ENCODE measurements around the gene PRR30. TPM values are rescaled to one million over a fixed set of nuclear protein-coding genes. Genes with fewer than 3 reads are reported as not detected.
"Not testable (repeated sequence)": the region's sequence is repeated elsewhere in the genome, so short reads cannot be mapped to it uniquely, and the experiment has no call there.

Gene PRR30
- total RNA-seq, 1 experiment from 2014 or later, result not detected

GRCh38 chr2:27133195-27133875, 5.9 kb downstream of the PRR30 start:
- DNase-seq (ENCODE audit: low spot score), result peak; percentile 57
- in situ Hi-C loops (cut with HindIII; ENCODE audit: low sequenced_read_pairs), result no loop called here

- DNase-seq (ENCODE audit: low spot score), result no peak
- in situ Hi-C loops (cut with HindIII; ENCODE audit: low sequenced_read_pairs), result no loop called here
Observed at GRCh38 chr2:27131429-27131828, 7.8 kb downstream of the PRR30 start.

- DNase-seq (ENCODE audit: low spot score), result no peak
- in situ Hi-C loops (cut with HindIII; ENCODE audit: low sequenced_read_pairs), result no loop called here
Observed at GRCh38 chr2:27130396-27130795, 8.8 kb downstream of the PRR30 start.

- no peak for DNase-seq (ENCODE audit: low spot score)
- in situ Hi-C loops (cut with HindIII; ENCODE audit: low sequenced_read_pairs), result no loop called here
Observed at GRCh38 chr2:27128668-27129571, 10.3 kb downstream of the PRR30 start.

GRCh38 chr2:27127883-27128667, 11.1 kb downstream of the PRR30 start:
- in situ Hi-C loops (cut with HindIII; ENCODE audit: low sequenced_read_pairs), result no loop called here
- DNase-seq (ENCODE audit: low spot score), result no peak

GRCh38 chr2:27126252-27126710, 12.9 kb downstream of the PRR30 start:
- no peak for DNase-seq (ENCODE audit: low spot score)
- in situ Hi-C loops (cut with HindIII; ENCODE audit: low sequenced_read_pairs), result no loop called here

- in situ Hi-C loops (cut with HindIII; ENCODE audit: low sequenced_read_pairs), result no loop called here
- no peak for DNase-seq (ENCODE audit: low spot score)
Observed at GRCh38 chr2:27125104-27125503, 14.1 kb downstream of the PRR30 start.

GRCh38 chr2:27123302-27124150, 15.7 kb downstream of the PRR30 start, which contains the start of gene ABHD1:
TSS of gene ABHD1 (plus strand) at chr2:27123815. CDS start at chr2:27123949, 134 bp downstream.
- peak; percentile 72 for DNase-seq (ENCODE audit: low spot score)
- in situ Hi-C loops (cut with HindIII; ENCODE audit: low sequenced_read_pairs), result no loop called here

GRCh38 chr2:27122791-27123190, 16.4 kb downstream of the PRR30 start:
- DNase-seq (ENCODE audit: low spot score), result no peak
- in situ Hi-C loops (cut with HindIII; ENCODE audit: low sequenced_read_pairs), result no loop called here

- in situ Hi-C loops (cut with HindIII; ENCODE audit: low sequenced_read_pairs), result no loop called here
- no peak for DNase-seq (ENCODE audit: low spot score)
Observed at GRCh38 chr2:27121906-27122305, 17.3 kb downstream of the PRR30 start.

GRCh38 chr2:27119330-27119670, 19.9 kb downstream of the PRR30 start:
- DNase-seq (ENCODE audit: low spot score); in situ Hi-C loops (cut with HindIII; ENCODE audit: low sequenced_read_pairs): not testable (repeated sequence)

GRCh38 chr2:27118525-27119329, 20.5 kb downstream of the PRR30 start, which contains the start of gene CGREF1:
TSS of gene CGREF1 (minus strand) at chr2:27119128. CDS start at chr2:27104366, 14,762 bp downstream.
- in situ Hi-C loops (cut with HindIII; ENCODE audit: low sequenced_read_pairs), result no loop called here
- peak; percentile 68 for DNase-seq (ENCODE audit: low spot score)

- in situ Hi-C loops (cut with HindIII; ENCODE audit: low sequenced_read_pairs), result no loop called here
- peak; percentile 50 for DNase-seq (ENCODE audit: low spot score)
Observed at GRCh38 chr2:27117995-27118524, 21.1 kb downstream of the PRR30 start.

GRCh38 chr2:27115519-27115918, 23.7 kb downstream of the PRR30 start:
- in situ Hi-C loops (cut with HindIII; ENCODE audit: low sequenced_read_pairs), result no loop called here
- DNase-seq (ENCODE audit: low spot score), result no peak

- DNase-seq (ENCODE audit: low spot score); in situ Hi-C loops (cut with HindIII; ENCODE audit: low sequenced_read_pairs): not testable (repeated sequence)
Observed at GRCh38 chr2:27111392-27112078, 27.7 kb downstream of the PRR30 start.

- in situ Hi-C loops (cut with HindIII; ENCODE audit: low sequenced_read_pairs); DNase-seq (ENCODE audit: low spot score): not testable (repeated sequence)
Observed at GRCh38 chr2:27110603-27111352, 28.4 kb downstream of the PRR30 start.

All from G401 (cell line).